HepG2 (cell line): ENCODE measurements around the gene FJX1. TPM values are rescaled to one million over a fixed set of nuclear protein-coding genes. Genes with fewer than 3 reads are reported as not detected.
"Not testable (repeated sequence)": the region's sequence is repeated elsewhere in the genome, so short reads cannot be mapped to it uniquely, and the experiment has no call there.

Experiments
- ATAC-seq: fragments of 200-7000 bp; cut with Tn5 transposase; 3 replicates; pipeline ENCODE4 v1.9.1; 2020; ENCODE audit warnings: mild to moderate bottlenecking, moderate library complexity
- BruUV-seq: library from RNA; stranded (reverse); fragments of 400-500 nt; replicated peaks from 2 replicates; lab custom pipeline; 2021; lab: Mats Ljungman, UMichigan
- CTCF ChIA-PET: fragments of 300-600 bp; formaldehyde crosslinking; extraction: SDS; loops from one replicate; lab custom pipeline; 2021; ENCODE audit warnings: low total read pairs, inconsistent platforms, low intra/inter-chr PET ratio; lab: Yijun Ruan, JAX
- POLR2A ChIA-PET: fragments of 350-600 bp; sonication (Branson Sonifier 250); formaldehyde crosslinking; loops from one replicate; lab custom pipeline; 2020; ENCODE audit warnings: antibody characterized with exemption, inconsistent platforms; lab: Yijun Ruan, JAX
- DNase-seq: peaks from one replicate; pipeline ENCODE4 v3.0.0-alpha.2; 2015; ENCODE audit warnings: low spot score
- FAIRE-seq: peaks from 3 replicates; lab custom pipeline; 2011; peaks lifted over from hg19 to GRCh38; lab: Jason Lieb, UNC
- H2AFZ ChIP-seq: one replicate; pipeline ENCODE4 v1.6.1; 2011; ENCODE audit warnings: low read length, inconsistent platforms
- H3K27ac ChIP-seq: fragments of 300-600 bp; 3 replicates; pipeline ENCODE4 v1.8.0; 2011; ENCODE audit warnings: mixed run types, mild to moderate bottlenecking, mixed read lengths, low read length, inconsistent platforms; ENCODE audit not compliant: insufficient read depth; ENCODE audit errors: extremely low read length
- H3K27me3 ChIP-seq, 2 experiments: fragments of 200-600 bp in 1 of 2; 2 replicates in 1 of 2; 3 replicates in 1 of 2; pipeline versions ENCODE4 v1.6.0 to v1.8.0; 2011; ENCODE audit warnings: low read length in 2 of 2, mild to moderate bottlenecking in 2 of 2, moderate library complexity in 2 of 2, inconsistent platforms in 1 of 2; ENCODE audit not compliant: insufficient read depth in 2 of 2, control insufficient read depth in 1 of 2
- H3K36me3 ChIP-seq, 2 experiments: fragments of 200-600 bp in 1 of 2; replicated peaks in 1 of 2; 2 replicates in 1 of 2; 3 replicates in 1 of 2; pipeline versions ENCODE4 v1.5.1 to v1.8.0; 2011; ENCODE audit warnings: low read length in 2 of 2, inconsistent platforms in 1 of 2; ENCODE audit not compliant: insufficient read depth in 2 of 2, control insufficient read depth in 1 of 2
- H3K4me1 ChIP-seq: 2 replicates; pipeline ENCODE4 v1.5.1; 2012; ENCODE audit warnings: low read length, inconsistent platforms; ENCODE audit not compliant: insufficient read depth
- H3K4me2 ChIP-seq: 2 replicates; pipeline ENCODE4 v1.6.0; 2011; ENCODE audit warnings: low read depth, low read length, inconsistent platforms
- H3K4me3 ChIP-seq, 3 experiments: fragments of 200-600 bp in 1 of 3; sonication (generic), shearing (Covaris generic) in 1 of 3; replicated peaks in 1 of 3; 2 replicates each; pipeline ENCODE4 v1.5.1; 2011 to 2016; ENCODE audit warnings: low read length in 3 of 3, inconsistent platforms in 2 of 3, low read depth in 2 of 3, mild to moderate bottlenecking in 2 of 3, control low read depth in 1 of 3, mixed read lengths in 1 of 3; ENCODE audit not compliant: insufficient read depth in 1 of 3
- H3K79me2 ChIP-seq: one replicate; pipeline ENCODE4 v1.6.1; 2011; ENCODE audit warnings: low read length, inconsistent platforms; ENCODE audit not compliant: insufficient read depth
- H3K9ac ChIP-seq: 2 replicates; pipeline ENCODE4 v1.6.0; 2011; ENCODE audit warnings: mild to moderate bottlenecking, low read depth, low read length, inconsistent platforms; ENCODE audit not compliant: insufficient read depth
- H3K9me3 ChIP-seq: 2 replicates; pipeline ENCODE4 v1.5.1; 2012; ENCODE audit warnings: mild to moderate bottlenecking, low read length
- H4K20me1 ChIP-seq: 2 replicates; pipeline ENCODE4 v1.6.0; 2011; ENCODE audit warnings: inconsistent platforms, mild to moderate bottlenecking, low read length, moderate library complexity; ENCODE audit not compliant: insufficient read depth
- BCL6 ChIP-seq: IDR thresholded peaks from 2 replicates; pipeline ENCODE4 v1.6.1; 2016; ENCODE audit warnings: missing genetic modification reagents, missing compliant biosample characterization
- CEBPG ChIP-seq: IDR thresholded peaks from 2 replicates; pipeline ENCODE4 v1.6.1; 2016
- MBNL3 ChIP-seq: fragments of 250-450 bp; sonication (Bioruptor Pico); conservative IDR thresholded peaks from 2 replicates; pipeline ENCODE4 v1.8.0; 2022; ENCODE audit warnings: mild to moderate bottlenecking, inconsistent platforms
- ZNF180 ChIP-seq: sonication (generic); formaldehyde crosslinking; IDR thresholded peaks from 2 replicates; pipeline ENCODE4 v1.4.0; 2020; ENCODE audit warnings: low read depth, missing genetic modification reagents, borderline replicate concordance
- ZNF720 ChIP-seq: sonication (generic); formaldehyde crosslinking; IDR thresholded peaks from 2 replicates; pipeline ENCODE4 v1.4.0; 2020; ENCODE audit warnings: missing genetic modification reagents
- ZNF776 ChIP-seq: sonication (generic); formaldehyde crosslinking; IDR thresholded peaks from 2 replicates; pipeline ENCODE4 v1.4.0; 2020; ENCODE audit warnings: mild to moderate bottlenecking, missing genetic modification reagents
- WGBS: methylation state at CpG from one replicate; pipeline ENCODE4 v1.1.6; 2017; ENCODE audit warnings: low lambda C conversion rate; 5-methylcytosine and 5-hydroxymethylcytosine counted together
- in situ Hi-C: cut with HindIII; loops from 2 replicates; pipeline ENCODE4 v1.10.0; 2017; ENCODE audit warnings: low pct_unique_long_range_greater_than_20kb; ENCODE audit not compliant: extremely low pct_ligation_motif_present
- intact Hi-C: fragments of 100-400 bp; cut with micrococcal nuclease; formaldehyde crosslinking; loops from one replicate; pipeline ENCODE4 v1.10.0; 2022; ENCODE audit not compliant: unreplicated experiment
- polyA plus RNA-seq, 8 experiments: library from polyadenylated mRNA; depleted of rRNA in 3 of 8; stranded (reverse) in 7 of 8; unstranded in 1 of 8; fragments of >200 nt; fragmentation: Illumina TruSeq in 4 of 8; extraction: Trizol in 4 of 8; gene quantifications; 2 replicates each; pipeline versions ENCODE4 v1.2.1 to v1.2.3, GENCODE V29; 2011 to 2016; ENCODE audit warnings: low read depth in 4 of 8, missing spikeins in 1 of 8, mixed read lengths in 1 of 8; ENCODE audit not compliant: insufficient read depth in 1 of 8
- total RNA-seq, 5 experiments: library from RNA; depleted of rRNA; stranded (reverse); fragments of >200 nt; fragmentation: Illumina TruSeq; extraction: Trizol; gene quantifications; 2 replicates each; pipeline ENCODE4 v1.2.3, GENCODE V29; 2016; ENCODE audit warnings: low read depth in 1 of 5

FJX1 gene
- total and polyA plus RNA-seq, 2 of the 13 experiments (the other 11 are each of a cell fraction or from before 2014, with no cell fraction given), result 0.40 to 0.82 TPM

GRCh38 chr11:35667257-35667656, 49.0 kb downstream of the FJX1 start:
- H3K9ac ChIP-seq, result no peak overlapping the region
- H4K20me1 ChIP-seq, result peaks cover 8% of the 10 kb centered on the region; the same call in 1 of the 2 replicates
- H3K4me2 ChIP-seq, result no peak overlapping the region
- H3K4me1 ChIP-seq, result peaks cover 50% of the 10 kb centered on the region
- intact Hi-C loops, result no loop called here
- WGBS, result 100% methylated on average over 1 of the region's 1 CpG
- H3K9me3 ChIP-seq, result peaks cover 15% of the 10 kb centered on the region; the same call in 1 of the 2 replicates
- H3K27ac ChIP-seq, result no peak overlapping the region
- in situ Hi-C loops, result loop anchor here (10.0 kb wide), 1 partner anchor 68 kb away; no protein-coding TSS in a partner anchor
- H3K4me3 ChIP-seq, result no peak overlapping the region
- no TSS peak for BruUV-seq
- H2AFZ ChIP-seq, result no peak overlapping the region
- TF ChIP-seq ZNF180 (CRISPR knock-in tag) (no peak), MBNL3 (CRISPR knock-in tag) (no peak), ZNF776 (CRISPR knock-in tag) (no peak), BCL6 (CRISPR knock-in tag) (peak; percentile 42; the same call in 1 of the 2 replicates), CEBPG (CRISPR knock-in tag) (0 out of 2 replicates have a peak, but pooled peaks have one; percentile 9), ZNF720 (no peak)
- CTCF ChIA-PET, result no interaction called here
- no peak for ATAC-seq
- no peak for FAIRE-seq
- peak; percentile 9 for DNase-seq
- peaks cover 0 to 3% of the 10 kb centered on the region in 2 experiments; a peak in 1 of 5 replicates for H3K36me3 ChIP-seq
- POLR2A ChIA-PET, result no interaction called here
- H3K27me3 ChIP-seq, result no peaks in the 10 kb centered on the region
- H3K79me2 ChIP-seq, result peaks cover 77% of the 10 kb centered on the region

GRCh38 chr11:35668350-35668749, 50.1 kb downstream of the FJX1 start:
- FAIRE-seq, DNase-seq, CTCF ChIA-PET, H3K4me3 ChIP-seq, H4K20me1 ChIP-seq, H3K36me3 ChIP-seq, ATAC-seq, H3K4me2 ChIP-seq, H3K27ac ChIP-seq, intact Hi-C loops, H3K9ac ChIP-seq, POLR2A ChIA-PET, H3K27me3 ChIP-seq, BruUV-seq, H2AFZ ChIP-seq: not testable (repeated sequence)
- H3K79me2 ChIP-seq, result peaks cover 83% of the 10 kb centered on the region
- H3K4me1 ChIP-seq, result peaks cover 42% of the 10 kb centered on the region
- peaks cover 15% of the 10 kb centered on the region; the same call in 1 of the 2 replicates for H3K9me3 ChIP-seq
- in situ Hi-C loops, result loop anchor here (10.0 kb wide), 1 partner anchor 66 kb away; no protein-coding TSS in a partner anchor
- 97% methylated on average over 3 of the region's 3 CpGs for WGBS

Other genes starting within 250 kb of the FJX1 start
- gene SLC1A2, start 198.9 kb upstream of the FJX1 start, total RNA-seq (2016; rRNA removed; fragmentation: Illumina TruSeq; extraction: Trizol), result 16.5 and 23.2 TPM in 2 replicates
- 43.2 and 47.1 TPM in 2 replicates for gene SLC1A2, start 198.9 kb upstream of the FJX1 start, polyA plus RNA-seq (2011; rRNA removed)
- gene PAMR1, start 92.8 kb upstream of the FJX1 start, total RNA-seq (2016; rRNA removed; fragmentation: Illumina TruSeq; extraction: Trizol), result not detected in 2 replicates
- not detected in 2 replicates for gene PAMR1, start 92.8 kb upstream of the FJX1 start, polyA plus RNA-seq (2011; rRNA removed)
- gene TRIM44, start 44.3 kb downstream of the FJX1 start, total RNA-seq (2016; rRNA removed; fragmentation: Illumina TruSeq; extraction: Trizol), result 22.7 and 25.6 TPM in 2 replicates
- gene TRIM44, start 44.3 kb downstream of the FJX1 start, polyA plus RNA-seq (2011; rRNA removed), result 50.3 and 51.3 TPM in 2 replicates